NCI-H2081 treated with DMSO at 0.1 percent for 48 hours (cell line): ENCODE results near the gene FRMD5.
"Not testable (repeated sequence)": the region's sequence is repeated elsewhere in the genome, so short reads cannot be mapped to it uniquely, and the experiment has no call there.

Experiments used
- DNase-seq: peaks from one replicate; lab custom pipeline; 2025; lab: John Stamatoyannopoulos, UW

Gene FRMD5

GRCh38 chr15:43831519-43832052 lies 363.5 kb downstream of the FRMD5 start:
- not testable (repeated sequence) for DNase-seq

- DNase-seq = not testable (repeated sequence)
Measured at GRCh38 chr15:43830691-43831275, 364.3 kb downstream of the FRMD5 start.

GRCh38 chr15:43829951-43830540 lies 365.0 kb downstream of the FRMD5 start:
- not testable (repeated sequence) for DNase-seq

- no peak for DNase-seq
Measured at GRCh38 chr15:43828061-43828657, 366.9 kb downstream of the FRMD5 start.

- DNase-seq = no peak
Measured at GRCh38 chr15:43826508-43827341, 368.3 kb downstream of the FRMD5 start, which contains the start of gene WDR76. TSS of gene WDR76 (plus strand) at chr15:43827002. CDS start at chr15:43827033, 31 bp downstream.

- no peak for DNase-seq
Measured at GRCh38 chr15:43826029-43826507, 369.0 kb downstream of the FRMD5 start.

GRCh38 chr15:43825305-43825704 lies 369.8 kb downstream of the FRMD5 start:
- not testable (repeated sequence) for DNase-seq

- DNase-seq = peak; percentile 87
Measured at GRCh38 chr15:43824302-43825246, 370.5 kb downstream of the FRMD5 start, which contains the start of gene MFAP1. TSS of gene MFAP1 (minus strand) at chr15:43824690. CDS start at chr15:43824569, 121 bp downstream.

- DNase-seq = no peak
Measured at GRCh38 chr15:43821505-43821904, 373.6 kb downstream of the FRMD5 start.
